H1 (cell line): ENCODE results near the gene ABHD6.
"Not testable (repeated sequence)": the region's sequence is repeated elsewhere in the genome, so short reads cannot be mapped to it uniquely, and the experiment has no call there.

Source experiments
- POLR2A ChIP-seq, 2 experiments: IDR thresholded peaks; 1 replicate in 1 of 2; 2 replicates in 1 of 2; pipeline ENCODE4 v1.6.1; 2011; ENCODE audit warnings: low read depth in 2 of 2, low read length in 2 of 2, mild to moderate bottlenecking in 2 of 2; ENCODE audit errors: control extremely low read depth in 1 of 2
- SP2 ChIP-seq: IDR thresholded peaks from 2 replicates; pipeline ENCODE4 v1.6.1; 2012; ENCODE audit warnings: mild to moderate bottlenecking, low read length, inconsistent platforms
- YY1 ChIP-seq: IDR thresholded peaks from 2 replicates; pipeline ENCODE4 v1.6.1; 2011; ENCODE audit warnings: low read depth, mild to moderate bottlenecking, low read length
- TF ChIP-seq, protein P1 (sequence below), 3 experiments: IDR thresholded peaks; 1 replicate in 2 of 3; 2 replicates in 1 of 3; pipeline versions ENCODE4 v1.5.1 to v1.6.1; 2011; ENCODE audit warnings: low read length in 3 of 3, mild to moderate bottlenecking in 3 of 3, inconsistent platforms in 2 of 3, low read depth in 1 of 3, moderate library complexity in 1 of 3; ENCODE audit not compliant: insufficient read depth in 1 of 3; ENCODE audit errors: control extremely low read depth in 1 of 3
- TF ChIP-seq, protein P2 (sequence below): IDR thresholded peaks from 2 replicates; pipeline ENCODE4 v1.6.1; 2012; ENCODE audit warnings: low read length, inconsistent platforms

DNA sequence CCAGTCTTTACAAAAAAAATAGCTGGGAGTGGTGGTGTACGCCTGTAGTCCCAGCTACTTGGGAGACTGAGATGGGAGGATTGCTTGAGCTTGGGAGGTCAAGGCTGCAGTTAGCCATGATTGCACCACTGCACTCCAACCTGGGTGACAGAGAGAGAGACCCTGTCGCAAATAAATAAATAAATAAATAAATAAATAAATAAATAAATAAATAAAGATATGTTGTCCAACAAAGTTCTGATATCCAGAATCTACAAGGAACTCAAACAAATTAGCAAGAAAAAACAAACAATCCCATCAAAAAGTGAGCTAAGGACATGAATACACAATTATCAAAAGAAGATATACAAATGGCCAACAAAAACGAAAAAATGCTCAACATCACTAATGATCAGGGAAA, 9.7 kb upstream of the ABHD6 start:
- TF ChIP-seq, protein P1, sequence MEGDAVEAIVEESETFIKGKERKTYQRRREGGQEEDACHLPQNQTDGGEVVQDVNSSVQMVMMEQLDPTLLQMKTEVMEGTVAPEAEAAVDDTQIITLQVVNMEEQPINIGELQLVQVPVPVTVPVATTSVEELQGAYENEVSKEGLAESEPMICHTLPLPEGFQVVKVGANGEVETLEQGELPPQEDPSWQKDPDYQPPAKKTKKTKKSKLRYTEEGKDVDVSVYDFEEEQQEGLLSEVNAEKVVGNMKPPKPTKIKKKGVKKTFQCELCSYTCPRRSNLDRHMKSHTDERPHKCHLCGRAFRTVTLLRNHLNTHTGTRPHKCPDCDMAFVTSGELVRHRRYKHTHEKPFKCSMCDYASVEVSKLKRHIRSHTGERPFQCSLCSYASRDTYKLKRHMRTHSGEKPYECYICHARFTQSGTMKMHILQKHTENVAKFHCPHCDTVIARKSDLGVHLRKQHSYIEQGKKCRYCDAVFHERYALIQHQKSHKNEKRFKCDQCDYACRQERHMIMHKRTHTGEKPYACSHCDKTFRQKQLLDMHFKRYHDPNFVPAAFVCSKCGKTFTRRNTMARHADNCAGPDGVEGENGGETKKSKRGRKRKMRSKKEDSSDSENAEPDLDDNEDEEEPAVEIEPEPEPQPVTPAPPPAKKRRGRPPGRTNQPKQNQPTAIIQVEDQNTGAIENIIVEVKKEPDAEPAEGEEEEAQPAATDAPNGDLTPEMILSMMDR (IDR thresholded peaks at IDR 0.05; ENCODE audit: control extremely low read depth in 1 of 3, insufficient read depth in 1 of 3, low read depth in 1 of 3, low read length in 3 of 3): not testable (repeated sequence)
- TF ChIP-seq YY1; POLR2A (IDR thresholded peaks at IDR 0.05; ENCODE audit: control extremely low read depth in 1 of 2, low read depth in 2 of 2, low read length in 2 of 2); SP2: not testable (repeated sequence)
- TF ChIP-seq, protein P2, sequence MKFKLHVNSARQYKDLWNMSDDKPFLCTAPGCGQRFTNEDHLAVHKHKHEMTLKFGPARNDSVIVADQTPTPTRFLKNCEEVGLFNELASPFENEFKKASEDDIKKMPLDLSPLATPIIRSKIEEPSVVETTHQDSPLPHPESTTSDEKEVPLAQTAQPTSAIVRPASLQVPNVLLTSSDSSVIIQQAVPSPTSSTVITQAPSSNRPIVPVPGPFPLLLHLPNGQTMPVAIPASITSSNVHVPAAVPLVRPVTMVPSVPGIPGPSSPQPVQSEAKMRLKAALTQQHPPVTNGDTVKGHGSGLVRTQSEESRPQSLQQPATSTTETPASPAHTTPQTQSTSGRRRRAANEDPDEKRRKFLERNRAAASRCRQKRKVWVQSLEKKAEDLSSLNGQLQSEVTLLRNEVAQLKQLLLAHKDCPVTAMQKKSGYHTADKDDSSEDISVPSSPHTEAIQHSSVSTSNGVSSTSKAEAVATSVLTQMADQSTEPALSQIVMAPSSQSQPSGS: not testable (repeated sequence)
